Neural cell (in vitro differentiated cells): ENCODE data around the gene KIF12.

Experiments
- CTCF ChIP-seq: fragments of 450-650 bp; IDR thresholded peaks from 2 replicates; pipeline ENCODE4 v1.5.1; 2014; ENCODE audit warnings: antibody characterized with exemption, mild to moderate bottlenecking, moderate library complexity; ENCODE audit not compliant: poor library complexity, severe bottlenecking
- EP300 ChIP-seq: fragments of 450-650 bp; conservative IDR thresholded peaks from 2 replicates; pipeline ENCODE4 v1.6.1; 2014; ENCODE audit warnings: antibody characterized with exemption, mild to moderate bottlenecking, moderate library complexity; ENCODE audit not compliant: poor library complexity, severe bottlenecking
- EZH2 ChIP-seq: fragments of 200-600, 300-800 bp; shearing (Covaris generic), sonication (generic); IDR thresholded peaks from 2 replicates; pipeline ENCODE4 v1.6.1; 2014; ENCODE audit warnings: antibody characterized with exemption, low read length, borderline replicate concordance, mild to moderate bottlenecking; ENCODE audit not compliant: insufficient read depth, poor library complexity, severe bottlenecking
- POLR2AphosphoS5 ChIP-seq: IDR thresholded peaks from 2 replicates; pipeline ENCODE4 v1.6.1; 2012
- RAD21 ChIP-seq: fragments of 450-650 bp; conservative IDR thresholded peaks from 2 replicates; pipeline ENCODE4 v1.6.1; 2014; ENCODE audit warnings: antibody characterized with exemption, mild to moderate bottlenecking, moderate library complexity
- REST ChIP-seq: IDR thresholded peaks from 2 replicates; pipeline ENCODE4 v1.6.1; 2012; ENCODE audit warnings: borderline replicate concordance
- SMC3 ChIP-seq: fragments of 450-650 bp; conservative IDR thresholded peaks from 2 replicates; pipeline ENCODE4 v1.6.1; 2014; ENCODE audit warnings: antibody characterized with exemption, mild to moderate bottlenecking, moderate library complexity; ENCODE audit not compliant: poor library complexity
- TAF1 ChIP-seq: IDR thresholded peaks from 2 replicates; pipeline ENCODE4 v1.6.1; 2012; ENCODE audit warnings: low read depth

GRCh38 chr9:114117614-114117995, 18.5 kb upstream of the KIF12 start:
- TF ChIP-seq POLR2AphosphoS5 = no peak
- no peak for TF ChIP-seq CTCF
- no peak for TF ChIP-seq RAD21
- TF ChIP-seq SMC3 = no peak
- no peak for TF ChIP-seq TAF1
- TF ChIP-seq EP300 = no peak
- no peak for TF ChIP-seq REST
- TF ChIP-seq EZH2 = no peak
